ENCODE data around the gene ZNF654. TPM values are rescaled to one million over a fixed set of nuclear protein-coding genes. Genes with fewer than 3 reads are reported as not detected.
"Not testable (repeated sequence)": the region's sequence is repeated elsewhere in the genome, so short reads cannot be mapped to it uniquely, and the experiment has no call there.

The ZNF654 gene
- 10 to 100 TPM in 1 of 4 donors, 1 to 10 TPM in 3; 3.0 to 12.8 (median 5.0) TPM for polyA plus RNA-seq
- long read RNA-seq, donor 1, result 0 reads
- long read RNA-seq, donor 2, full-length matches to known transcripts, result 1 of 1 reads
- long read RNA-seq, donor 2, partial matches to known transcripts, result 0 of 1 reads
- long read RNA-seq, donor 2, other reads (novel, unspliced or antisense), result 0 of 1 reads
- long read RNA-seq, donor 3, full-length matches to known transcripts, result 1 of 1 reads
- long read RNA-seq, donor 3, partial matches to known transcripts, result 0 of 1 reads
- long read RNA-seq, donor 3, other reads (novel, unspliced or antisense), result 0 of 1 reads
- long read RNA-seq, donor 4, result 0 reads
- long read RNA-seq, donor 5, result 0 reads
- long read RNA-seq, donor 6, full-length matches to known transcripts, result 2 of 7 reads
- long read RNA-seq, donor 6, partial matches to known transcripts, result 5 of 7 reads
- long read RNA-seq, donor 6, other reads (novel, unspliced or antisense), result 0 of 7 reads
- long read RNA-seq, donor 7, result 0 reads
- long read RNA-seq, donor 8, result 0 reads
- long read RNA-seq, donor 9, result 0 reads
- long read RNA-seq, donor 10, full-length matches to known transcripts, result 3 of 3 reads
- long read RNA-seq, donor 10, partial matches to known transcripts, result 0 of 3 reads
- long read RNA-seq, donor 10, other reads (novel, unspliced or antisense), result 0 of 3 reads

GRCh38 chr3:88058581-88059379, at the start of gene ZNF654, which contains the start of gene CGGBP1:
Gene ZNF654 (plus strand): TSS chr3:88059255. CDS start chr3:88059320, 65 bp downstream.
Gene CGGBP1 (minus strand): TSS chr3:88059005. CDS start chr3:88055976, 3,029 bp downstream.
- H3K27ac ChIP-seq (ENCODE audit: low read depth in 1 of 3, low read length in 2 of 3), result peak within 1 kb of the TSS; percentile 95 to 99 (median 96)
- H3K36me3 ChIP-seq (ENCODE audit: control insufficient read depth in 3 of 3, insufficient read depth in 2 of 3, low read depth in 1 of 3, low read length in 3 of 3), result peaks cover 0 to 5% (median 3%) of the 10 kb centered on the region in 3 donors
- peak; percentile 99 for DNase-seq
- no peak for FAIRE-seq
- WGBS, 3 donors, result 0 to 1% (median 0%) methylated on average over 60 to 76 of the region's 76 CpGs
- no peaks in the 10 kb centered on the region for H3K9me3 ChIP-seq (ENCODE audit: control insufficient read depth in 2 of 2, insufficient read depth in 1 of 2, low read depth in 1 of 2, low read length in 1 of 2)
- peak within 1 kb of the TSS; percentile 85 to 99 (median 92) for H3K4me3 ChIP-seq (ENCODE audit: low read depth in 1 of 3, low read length in 3 of 3)
- no peaks in the 10 kb centered on the region for H3K27me3 ChIP-seq (ENCODE audit: control insufficient read depth in 3 of 3, insufficient read depth in 3 of 3, low read length in 3 of 3)
- peaks cover 0 to 4% (median 0%) of the 10 kb centered on the region in 3 donors for H3K4me1 ChIP-seq (ENCODE audit: control insufficient read depth in 3 of 3, insufficient read depth in 2 of 3, low read depth in 1 of 3, low read length in 2 of 3)

DNA sequence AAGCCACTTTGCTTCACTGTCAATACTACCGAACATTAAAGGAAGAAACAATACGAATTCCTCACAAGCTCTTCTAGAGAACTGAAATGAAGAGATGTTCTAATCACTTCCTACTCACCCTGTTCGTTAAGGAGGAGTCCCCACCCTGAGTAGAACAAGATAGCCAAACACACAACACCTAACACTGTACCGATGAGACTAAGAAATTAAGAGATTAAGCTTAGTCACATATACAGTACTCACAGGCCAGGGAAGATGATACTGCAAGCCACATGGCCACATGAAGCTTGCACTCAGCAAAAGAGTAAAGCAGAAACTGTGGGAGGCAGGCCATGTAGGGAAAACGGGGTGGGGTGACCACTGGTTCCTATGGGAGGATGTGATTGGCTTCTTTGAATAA, 48.2 kb upstream of the ZNF654 start:
- Histone ChIP-seq H3K4me3 (ENCODE audit: low read depth in 1 of 3, low read length in 3 of 3) (no peak overlapping the region), H3K36me3 (ENCODE audit: control insufficient read depth in 3 of 3, insufficient read depth in 2 of 3, low read depth in 1 of 3, low read length in 3 of 3) (no peaks in the 10 kb centered on the region), H3K27me3 (ENCODE audit: control insufficient read depth in 3 of 3, insufficient read depth in 3 of 3, low read length in 3 of 3) (no peaks in the 10 kb centered on the region), H3K27ac (ENCODE audit: low read depth in 1 of 3, low read length in 2 of 3) (no peak overlapping the region), H3K9me3 (ENCODE audit: control insufficient read depth in 2 of 2, insufficient read depth in 1 of 2, low read depth in 1 of 2, low read length in 1 of 2) (no peaks in the 10 kb centered on the region), H3K4me1 (ENCODE audit: control insufficient read depth in 3 of 3, insufficient read depth in 2 of 3, low read depth in 1 of 3, low read length in 2 of 3) (no peaks in the 10 kb centered on the region)
- DNase-seq, result no peak
- WGBS, 3 donors, result 76 to 80% (median 80%) methylated on average over 5 of the region's 5 CpGs
- FAIRE-seq, result no peak

DNA sequence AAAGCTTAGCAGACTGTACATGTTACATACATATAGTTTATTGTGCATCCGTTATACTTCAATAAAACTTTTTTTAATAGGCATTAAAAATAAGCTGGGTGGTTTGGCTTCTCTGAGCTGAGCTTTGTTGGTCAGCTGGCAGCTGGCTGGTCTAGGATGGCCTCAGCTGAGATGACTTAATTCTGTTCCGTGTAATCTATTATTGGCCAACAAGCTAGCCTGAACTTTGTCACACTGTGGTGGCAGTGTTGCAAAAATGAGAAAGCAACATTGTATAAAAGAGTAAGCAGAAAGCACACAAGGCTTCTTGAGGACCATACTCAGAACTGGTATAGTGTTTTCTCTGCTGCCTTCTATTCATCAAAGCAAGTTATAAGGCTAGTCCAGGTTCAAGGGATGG, 45.5 kb upstream of the ZNF654 start:
- Histone ChIP-seq H3K27me3 (ENCODE audit: control insufficient read depth in 3 of 3, insufficient read depth in 3 of 3, low read length in 3 of 3) (no peaks in the 10 kb centered on the region), H3K9me3 (ENCODE audit: control insufficient read depth in 2 of 2, insufficient read depth in 1 of 2, low read depth in 1 of 2, low read length in 1 of 2) (no peaks in the 10 kb centered on the region), H3K36me3 (ENCODE audit: control insufficient read depth in 3 of 3, insufficient read depth in 2 of 3, low read depth in 1 of 3, low read length in 3 of 3) (no peaks in the 10 kb centered on the region), H3K4me3 (ENCODE audit: low read depth in 1 of 3, low read length in 3 of 3) (no peak overlapping the region), H3K27ac (ENCODE audit: low read depth in 1 of 3, low read length in 2 of 3) (no peak overlapping the region), H3K4me1 (ENCODE audit: control insufficient read depth in 3 of 3, insufficient read depth in 2 of 3, low read depth in 1 of 3, low read length in 2 of 3) (no peaks in the 10 kb centered on the region)
- FAIRE-seq (no peak), DNase-seq (no peak)
- 17 to 67% (median 31%) methylated on average over 2 of the region's 2 CpGs for WGBS, 3 donors

GRCh38 chr3:88015656-88016055, 43.4 kb upstream of the ZNF654 start:
- not testable (repeated sequence) for H3K9me3 ChIP-seq (ENCODE audit: control insufficient read depth in 2 of 2, insufficient read depth in 1 of 2, low read depth in 1 of 2, low read length in 1 of 2)

DNA sequence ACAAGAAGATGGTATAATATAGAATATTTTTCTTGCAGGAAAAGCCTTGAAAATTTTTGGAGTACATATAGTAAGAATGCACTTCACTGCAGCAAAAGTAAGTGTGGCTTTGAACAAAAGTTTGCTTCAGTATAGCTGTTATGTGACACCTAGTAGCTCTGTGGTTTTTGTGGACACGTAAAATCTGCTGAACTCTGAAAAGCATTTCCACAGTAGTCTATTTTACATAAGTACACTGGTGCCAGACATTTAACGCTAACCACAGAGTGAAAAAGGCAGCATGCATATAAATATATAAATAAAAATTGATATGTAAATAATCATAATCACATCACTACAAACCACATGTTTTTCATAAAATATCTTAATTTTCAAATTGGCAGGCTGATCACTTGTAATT, 40.0 kb upstream of the ZNF654 start:
- DNase-seq (peak in 1 of 2 donors; percentile 49), FAIRE-seq (no peak)
- H3K27ac ChIP-seq (ENCODE audit: low read depth in 1 of 3, low read length in 2 of 3), result no peak overlapping the region
- no peak overlapping the region for H3K4me3 ChIP-seq (ENCODE audit: low read depth in 1 of 3, low read length in 3 of 3)
- no peaks in the 10 kb centered on the region for H3K4me1 ChIP-seq (ENCODE audit: control insufficient read depth in 3 of 3, insufficient read depth in 2 of 3, low read depth in 1 of 3, low read length in 2 of 3)
- 51 to 77% (median 69%) methylated on average over 2 of the region's 2 CpGs for WGBS, 3 donors
- no peaks in the 10 kb centered on the region for H3K9me3 ChIP-seq (ENCODE audit: control insufficient read depth in 2 of 2, insufficient read depth in 1 of 2, low read depth in 1 of 2, low read length in 1 of 2)
- no peaks in the 10 kb centered on the region for H3K36me3 ChIP-seq (ENCODE audit: control insufficient read depth in 3 of 3, insufficient read depth in 2 of 3, low read depth in 1 of 3, low read length in 3 of 3)
- no peaks in the 10 kb centered on the region for H3K27me3 ChIP-seq (ENCODE audit: control insufficient read depth in 3 of 3, insufficient read depth in 3 of 3, low read length in 3 of 3)

More at GRCh38 chr3:88015656-88016055, 43.4 kb upstream of the ZNF654 start:
- not testable (repeated sequence) for H3K36me3 ChIP-seq (ENCODE audit: control insufficient read depth in 3 of 3, insufficient read depth in 2 of 3, low read depth in 1 of 3, low read length in 3 of 3); H3K4me3 ChIP-seq (ENCODE audit: low read depth in 1 of 3, low read length in 3 of 3); H3K27ac ChIP-seq (ENCODE audit: low read depth in 1 of 3, low read length in 2 of 3); FAIRE-seq; DNase-seq; H3K27me3 ChIP-seq (ENCODE audit: control insufficient read depth in 3 of 3, insufficient read depth in 3 of 3, low read length in 3 of 3); H3K4me1 ChIP-seq (ENCODE audit: control insufficient read depth in 3 of 3, insufficient read depth in 2 of 3, low read depth in 1 of 3, low read length in 2 of 3)
- 93 to 99% (median 97%) methylated on average over 23 to 35 of the region's 35 CpGs for WGBS, 3 donors

DNA sequence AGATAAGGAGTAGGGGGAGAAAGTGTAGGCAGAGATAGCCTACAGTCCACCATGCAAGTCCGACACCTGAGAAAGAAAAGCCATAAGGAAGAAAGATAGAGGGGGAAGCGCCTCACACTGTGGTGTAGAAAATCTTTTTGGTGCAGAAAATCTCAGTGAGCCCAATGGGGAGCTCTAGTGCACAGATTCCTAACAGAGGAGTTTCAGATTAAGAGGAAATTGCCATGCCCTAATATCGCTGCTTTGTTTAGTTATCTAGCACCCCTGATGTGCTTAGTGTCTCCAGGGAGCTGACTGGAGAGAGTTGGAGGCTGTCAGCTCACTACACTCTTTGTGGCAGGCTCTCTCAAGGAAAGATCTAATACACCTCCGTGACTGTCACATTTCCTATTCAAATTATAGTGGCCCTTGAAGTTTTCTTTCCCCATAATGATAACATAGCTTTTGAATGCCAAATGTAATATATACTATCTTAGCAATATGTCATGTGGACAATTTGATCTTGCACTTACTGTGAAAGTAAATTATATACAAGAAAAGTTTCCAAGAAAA, 34.0 kb upstream of the ZNF654 start:
- DNase-seq (no peak), FAIRE-seq (no peak)
- H3K4me3 ChIP-seq (ENCODE audit: low read depth in 1 of 3, low read length in 3 of 3), result no peak overlapping the region
- peaks cover 0 to 22% of the 10 kb centered on the region in 2 donors for H3K9me3 ChIP-seq (ENCODE audit: control insufficient read depth in 2 of 2, insufficient read depth in 1 of 2, low read depth in 1 of 2, low read length in 1 of 2)
- H3K27ac ChIP-seq (ENCODE audit: low read depth in 1 of 3, low read length in 2 of 3), result no peak overlapping the region
- no peaks in the 10 kb centered on the region for H3K4me1 ChIP-seq (ENCODE audit: control insufficient read depth in 3 of 3, insufficient read depth in 2 of 3, low read depth in 1 of 3, low read length in 2 of 3)
- no peaks in the 10 kb centered on the region for H3K36me3 ChIP-seq (ENCODE audit: control insufficient read depth in 3 of 3, insufficient read depth in 2 of 3, low read depth in 1 of 3, low read length in 3 of 3)
- no peaks in the 10 kb centered on the region for H3K27me3 ChIP-seq (ENCODE audit: control insufficient read depth in 3 of 3, insufficient read depth in 3 of 3, low read length in 3 of 3)
- WGBS, 3 donors, result 72 to 77% (median 74%) methylated on average over 4 of the region's 4 CpGs

DNA sequence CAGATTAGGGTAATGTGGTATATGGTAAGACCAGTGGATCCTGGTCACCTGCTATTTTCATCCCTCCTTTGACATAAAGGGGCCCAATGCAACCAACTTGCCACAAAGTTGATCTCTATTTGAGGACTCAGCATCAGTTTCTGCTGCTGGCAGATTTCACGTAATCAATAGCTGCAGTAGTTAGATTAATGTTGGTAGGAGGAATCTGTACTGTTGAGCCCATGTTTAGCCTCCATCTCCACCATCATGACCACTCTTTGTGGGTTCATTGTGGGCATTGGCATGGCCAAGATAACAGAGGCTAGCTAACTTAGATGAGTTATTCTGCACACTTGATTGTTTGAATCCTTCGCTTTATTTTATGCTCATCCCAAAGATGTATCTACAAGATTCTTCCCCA, 30.2 kb upstream of the ZNF654 start:
- DNase-seq (no peak), FAIRE-seq (no peak)
- Histone ChIP-seq H3K4me1 (ENCODE audit: control insufficient read depth in 3 of 3, insufficient read depth in 2 of 3, low read depth in 1 of 3, low read length in 2 of 3) (no peaks in the 10 kb centered on the region), H3K27ac (ENCODE audit: low read depth in 1 of 3, low read length in 2 of 3) (no peak overlapping the region), H3K36me3 (ENCODE audit: control insufficient read depth in 3 of 3, insufficient read depth in 2 of 3, low read depth in 1 of 3, low read length in 3 of 3) (no peaks in the 10 kb centered on the region), H3K27me3 (ENCODE audit: control insufficient read depth in 3 of 3, insufficient read depth in 3 of 3, low read length in 3 of 3) (no peaks in the 10 kb centered on the region), H3K4me3 (ENCODE audit: low read depth in 1 of 3, low read length in 3 of 3) (no peak overlapping the region), H3K9me3 (ENCODE audit: control insufficient read depth in 2 of 2, insufficient read depth in 1 of 2, low read depth in 1 of 2, low read length in 1 of 2) (peaks cover 0 to 22% of the 10 kb centered on the region in 2 donors)
- WGBS, 3 donors, result 95 to 98% (median 96%) methylated on average over 2 of the region's 2 CpGs

DNA sequence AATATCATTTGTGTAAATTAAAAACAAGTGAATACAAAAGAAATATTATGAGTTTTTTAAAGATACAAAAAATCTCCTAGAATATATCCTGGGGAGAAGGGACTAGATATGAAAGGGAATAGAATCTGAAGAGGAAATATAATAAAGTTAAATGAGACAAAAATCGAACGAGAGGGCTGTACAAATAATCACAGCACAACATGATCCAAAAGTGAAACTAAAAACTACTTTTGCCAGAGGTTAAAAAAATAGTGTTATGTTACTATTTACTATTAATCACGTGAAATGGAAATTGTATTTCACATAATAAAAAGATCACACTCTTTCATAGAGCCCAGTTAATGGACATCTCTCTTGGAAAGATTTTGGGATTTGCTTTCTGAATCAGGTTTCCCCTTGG, 28.8 kb upstream of the ZNF654 start:
- 2 to 23% (median 11%) methylated on average over 3 of the region's 3 CpGs for WGBS, 3 donors
- H3K4me1 ChIP-seq (ENCODE audit: control insufficient read depth in 3 of 3, insufficient read depth in 2 of 3, low read depth in 1 of 3, low read length in 2 of 3), result no peaks in the 10 kb centered on the region
- H3K4me3 ChIP-seq (ENCODE audit: low read depth in 1 of 3, low read length in 3 of 3), result no peak overlapping the region
- no peaks in the 10 kb centered on the region for H3K27me3 ChIP-seq (ENCODE audit: control insufficient read depth in 3 of 3, insufficient read depth in 3 of 3, low read length in 3 of 3)
- no peaks in the 10 kb centered on the region for H3K36me3 ChIP-seq (ENCODE audit: control insufficient read depth in 3 of 3, insufficient read depth in 2 of 3, low read depth in 1 of 3, low read length in 3 of 3)
- no peak for DNase-seq
- no peak for FAIRE-seq
- peaks cover 0 to 22% of the 10 kb centered on the region in 2 donors for H3K9me3 ChIP-seq (ENCODE audit: control insufficient read depth in 2 of 2, insufficient read depth in 1 of 2, low read depth in 1 of 2, low read length in 1 of 2)
- no peak overlapping the region for H3K27ac ChIP-seq (ENCODE audit: low read depth in 1 of 3, low read length in 2 of 3)
